ENCODE measurements around the gene FHAD1. TPM values are rescaled to one million over a fixed set of nuclear protein-coding genes. Genes with fewer than 3 reads are reported as not detected.

Gene FHAD1
- total and polyA plus RNA-seq, 10 of the 15 experiments (the other 5 are each of a cell fraction or from before 2014, with no cell fraction given), result 0.09 to 1.0 (median 0.32) TPM; not detected in 2

GRCh38 chr1:15287035-15287979, 40.3 kb downstream of the FHAD1 start:
- POLR2A ChIA-PET, result no interaction called here
- TF ChIP-seq EGR1 (IDR thresholded peaks at IDR 0.05; ENCODE audit: borderline replicate concordance in 1 of 2, low read depth in 2 of 2, low read length in 2 of 2) (no peak), BMI1 (IDR thresholded peaks at IDR 0.05; ENCODE audit: borderline replicate concordance) (no peak), SIX5 (IDR thresholded peaks at IDR 0.05; ENCODE audit: low read depth, low read length, severe bottlenecking) (no peak), YY1 (IDR thresholded peaks at IDR 0.05; ENCODE audit: low read depth, low read length) (no peak), JUND (IDR thresholded peaks at IDR 0.05; ENCODE audit: low read depth, low read length) (no peak), ATF2 (IDR thresholded peaks at IDR 0.05; ENCODE audit: low read length) (no peak), E2F8 (IDR thresholded peaks at IDR 0.05; ENCODE audit: low read depth, partially characterized antibody) (no peak), CREB1 (IDR thresholded peaks at IDR 0.05; ENCODE audit: low read depth) (no peak), SREBF1 (IDR thresholded peaks at IDR 0.05; ENCODE audit: low read length) (no peak), POU2F2 (IDR thresholded peaks at IDR 0.05; ENCODE audit: borderline replicate concordance, low read depth, low read length) (no peak), MTA3 (IDR thresholded peaks at IDR 0.05; ENCODE audit: borderline replicate concordance, low read length) (no peak), ATF7 (IDR thresholded peaks at IDR 0.05; ENCODE audit: low read depth) (no peak), IKZF1 (conservative IDR thresholded peaks at IDR 0.05) (no peak), POLR2AphosphoS5 (IDR thresholded peaks at IDR 0.05; ENCODE audit: low read length) (no peak), SKIL (IDR thresholded peaks at IDR 0.05; ENCODE audit: low read depth, poor library complexity, severe bottlenecking) (no peak), NFYB (IDR thresholded peaks at IDR 0.05; ENCODE audit: insufficient read depth, low read depth, low read length) (no peak), MEF2B (IDR thresholded peaks at IDR 0.05; ENCODE audit: partially characterized antibody, poor library complexity, severe bottlenecking) (no peak)

More at GRCh38 chr1:15287035-15287979, 40.3 kb downstream of the FHAD1 start:
- H3K79me2 ChIP-seq (ENCODE audit: control insufficient read depth, insufficient read depth, low read length), result no peaks in the 10 kb centered on the region
- ChIA-PET RAD21 (ENCODE audit: unreplicated experiment) (interaction anchor here (1.0 kb wide), 1 partner anchor 159 kb away, joined by 3 read pairs; no protein-coding TSS in a partner anchor), SMC1A (ENCODE audit: uncharacterized antibody, unreplicated experiment) (interaction anchor here (1.0 kb wide), 1 partner anchor 12 kb away, joined by 5 read pairs; no protein-coding TSS in a partner anchor), CTCF (interaction anchor here (0.6 to 1.6 kb wide), 3 partner anchors 17 to 596 kb away, joined by 3 to 5 read pairs (median 4); no protein-coding TSS in a partner anchor)
- in situ Hi-C loops (cut with MboI) (no loop called here), intact Hi-C loops (cut with micrococcal nuclease; ENCODE audit: unreplicated experiment) (no loop called here)
- H3K27me3 ChIP-seq (replicated peaks in 1 of 2; ENCODE audit: control insufficient read depth in 2 of 2, insufficient read depth in 2 of 2, low read length in 1 of 2), result no peaks in the 10 kb centered on the region
- FAIRE-seq (no peak), DNase-seq (ENCODE audit: low read depth, low spot score) (no peak), ATAC-seq (no peak)
- H3K36me3 ChIP-seq (ENCODE audit: control insufficient read depth in 2 of 2, insufficient read depth in 2 of 2, low read length in 1 of 2), result no peaks in the 10 kb centered on the region
- no peak overlapping the region for H3K9ac ChIP-seq (ENCODE audit: control insufficient read depth, insufficient read depth, low read length)
- no peaks in the 10 kb centered on the region for H3K4me1 ChIP-seq (ENCODE audit: control insufficient read depth, insufficient read depth, low read length)
- 12% methylated on average over 9 of the region's 9 CpGs for WGBS (ENCODE audit: insufficient coverage, insufficient replicate concordance, low lambda C conversion rate, missing lambda C conversion rate)
- H4K20me1 ChIP-seq (ENCODE audit: control insufficient read depth, insufficient read depth), result no peaks in the 10 kb centered on the region
- no peak overlapping the region for H3K27ac ChIP-seq (ENCODE audit: control insufficient read depth, insufficient read depth)
- H3K4me3 ChIP-seq, result no peak overlapping the region
- no TSS peak for BruUV-seq (replicated peaks)
- no peak overlapping the region for H2AFZ ChIP-seq (ENCODE audit: control insufficient read depth, low read depth, low read length)
- H3K4me2 ChIP-seq (ENCODE audit: control insufficient read depth, insufficient read depth), result no peak overlapping the region
- H3K9me3 ChIP-seq (replicated peaks; ENCODE audit: control insufficient read depth, insufficient read depth, low read length), result peaks cover 4% of the 10 kb centered on the region; the same call in 1 of the 3 replicates
